Esophagus muscularis mucosa (tissue), 3 donors: ENCODE results near the gene SLC25A42.

ENCODE experiments used
- POLR2A ChIP-seq: fragments of 450-650 bp; IDR thresholded peaks from one replicate; pipeline ENCODE4 v1.6.1; 2017; ENCODE audit warnings: antibody characterized with exemption, moderate library complexity, mild to moderate bottlenecking, low read depth
- POLR2AphosphoS5 ChIP-seq, 2 donors: sonication (generic); formaldehyde crosslinking; IDR thresholded peaks; one replicate each; pipeline ENCODE4 v1.6.1; 2017; ENCODE audit warnings: antibody characterized with exemption in 2 of 2
- TF ChIP-seq, protein P1 (sequence below), 3 experiments: fragments of 200-600 bp in 2 of 3; fragments of 450-650 bp in 1 of 3; sonication (generic) in 2 of 3; IDR thresholded peaks; one replicate each; pipeline ENCODE4 v1.5.1; 2017 to 2019; ENCODE audit warnings: antibody characterized with exemption in 3 of 3, mild to moderate bottlenecking in 2 of 3, moderate library complexity in 1 of 3

DNA sequence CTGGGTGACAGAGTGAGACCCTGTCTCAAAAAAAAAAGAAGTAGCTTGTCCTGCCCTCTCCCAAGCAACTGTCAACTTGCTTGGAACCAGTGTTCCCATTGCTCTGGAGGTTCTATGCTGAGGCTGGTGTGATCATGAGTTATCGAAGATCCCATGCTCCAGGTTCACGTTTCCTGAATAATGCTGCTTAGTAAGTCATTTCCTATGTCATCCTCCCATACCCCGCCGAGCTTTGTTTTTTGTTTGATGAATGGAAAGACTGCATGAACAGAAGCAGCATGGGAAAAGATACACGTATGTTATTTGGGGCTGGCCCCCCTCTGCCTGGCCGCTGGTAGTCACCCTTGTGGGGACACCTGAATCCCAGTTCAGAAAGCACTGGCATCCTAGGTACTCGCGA is 11.3 kb downstream of the SLC25A42 start:
- TF ChIP-seq POLR2A (no peak), POLR2AphosphoS5 (IDR thresholded peaks at IDR 0.05) (no peak)
- TF ChIP-seq, protein P1, sequence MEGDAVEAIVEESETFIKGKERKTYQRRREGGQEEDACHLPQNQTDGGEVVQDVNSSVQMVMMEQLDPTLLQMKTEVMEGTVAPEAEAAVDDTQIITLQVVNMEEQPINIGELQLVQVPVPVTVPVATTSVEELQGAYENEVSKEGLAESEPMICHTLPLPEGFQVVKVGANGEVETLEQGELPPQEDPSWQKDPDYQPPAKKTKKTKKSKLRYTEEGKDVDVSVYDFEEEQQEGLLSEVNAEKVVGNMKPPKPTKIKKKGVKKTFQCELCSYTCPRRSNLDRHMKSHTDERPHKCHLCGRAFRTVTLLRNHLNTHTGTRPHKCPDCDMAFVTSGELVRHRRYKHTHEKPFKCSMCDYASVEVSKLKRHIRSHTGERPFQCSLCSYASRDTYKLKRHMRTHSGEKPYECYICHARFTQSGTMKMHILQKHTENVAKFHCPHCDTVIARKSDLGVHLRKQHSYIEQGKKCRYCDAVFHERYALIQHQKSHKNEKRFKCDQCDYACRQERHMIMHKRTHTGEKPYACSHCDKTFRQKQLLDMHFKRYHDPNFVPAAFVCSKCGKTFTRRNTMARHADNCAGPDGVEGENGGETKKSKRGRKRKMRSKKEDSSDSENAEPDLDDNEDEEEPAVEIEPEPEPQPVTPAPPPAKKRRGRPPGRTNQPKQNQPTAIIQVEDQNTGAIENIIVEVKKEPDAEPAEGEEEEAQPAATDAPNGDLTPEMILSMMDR (IDR thresholded peaks at IDR 0.05), result no peak
